GM21526 (cell line): Measurements from ENCODE around the gene KMT2D.

Experiments
- ATAC-seq: cut with Tn5 transposase; IDR thresholded peaks from one replicate; pipeline ENCODE4 v1.9.1; 2021; ENCODE audit warnings: moderate library complexity; ENCODE audit not compliant: unreplicated experiment, low FRiP score

Gene KMT2D

DNA sequence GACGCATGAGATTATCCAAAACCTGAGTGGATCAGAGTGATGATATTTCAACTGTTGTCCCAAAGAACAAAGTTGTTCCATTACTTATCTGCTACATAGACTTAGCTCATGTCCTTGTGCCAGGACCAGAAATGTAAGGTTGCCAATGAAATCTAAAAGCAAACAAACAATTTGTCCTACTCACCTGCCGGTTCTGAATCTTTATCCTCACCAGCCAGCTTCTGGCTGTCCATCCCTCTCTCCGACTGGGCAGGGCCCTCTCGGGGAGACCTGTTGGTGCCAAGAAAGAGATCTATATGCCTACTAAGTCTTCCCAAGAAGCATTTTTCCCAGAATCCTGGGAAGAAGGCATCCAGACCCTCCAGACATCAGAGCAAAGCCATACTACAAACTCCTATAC, 5.5 kb downstream of the KMT2D start:
- ATAC-seq = no peak

DNA sequence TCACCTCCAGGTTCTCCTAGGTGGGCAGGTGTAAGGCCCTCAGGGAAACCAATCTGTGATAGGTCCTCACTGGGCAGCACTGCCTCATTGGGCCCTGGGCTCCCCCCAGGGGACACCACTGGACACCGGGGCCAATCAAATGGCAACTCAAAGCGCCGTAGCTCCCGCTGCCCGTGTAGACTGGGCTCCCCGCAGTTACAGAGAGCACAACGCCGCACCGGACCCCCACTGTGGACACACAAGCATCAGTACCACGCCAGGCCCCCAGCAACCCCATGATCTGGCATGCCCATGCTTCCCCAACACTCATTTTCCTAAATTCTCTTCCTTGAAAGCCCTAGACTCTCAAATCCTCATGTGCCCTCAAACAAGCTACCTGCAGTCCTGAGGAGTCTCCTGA, 6.1 kb downstream of the KMT2D start:
- ATAC-seq = no peak

GRCh38 chr12:49054096-49054495, 6.5 kb downstream of the KMT2D start:
- ATAC-seq = no peak

- no peak for ATAC-seq
These were observed 8.0 kb downstream of the KMT2D start for GRCh38 chr12:49052451-49053208.

- no peak for ATAC-seq
These were observed 8.7 kb downstream of the KMT2D start for GRCh38 chr12:49051777-49052438.

DNA sequence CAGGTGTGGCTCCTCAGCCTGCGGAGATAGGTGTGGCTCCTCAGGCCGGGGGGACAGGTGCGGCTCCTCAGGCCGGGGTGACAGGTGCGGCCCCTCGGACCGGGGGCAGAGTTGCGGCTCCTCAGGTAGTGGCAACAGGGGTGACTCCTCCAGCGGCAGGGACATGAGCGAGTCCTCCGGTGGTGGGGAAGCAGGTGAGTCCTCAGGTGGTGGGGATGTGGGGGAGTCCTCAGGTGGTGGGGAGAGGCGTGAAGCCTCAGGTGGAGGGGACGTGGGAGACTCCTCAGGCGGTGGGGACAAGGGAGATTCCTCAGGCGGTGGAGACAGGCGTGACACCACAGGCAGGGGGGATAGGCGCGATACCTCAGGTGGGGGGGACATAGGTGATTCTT, 9.2 kb downstream of the KMT2D start:
- no peak for ATAC-seq

DNA sequence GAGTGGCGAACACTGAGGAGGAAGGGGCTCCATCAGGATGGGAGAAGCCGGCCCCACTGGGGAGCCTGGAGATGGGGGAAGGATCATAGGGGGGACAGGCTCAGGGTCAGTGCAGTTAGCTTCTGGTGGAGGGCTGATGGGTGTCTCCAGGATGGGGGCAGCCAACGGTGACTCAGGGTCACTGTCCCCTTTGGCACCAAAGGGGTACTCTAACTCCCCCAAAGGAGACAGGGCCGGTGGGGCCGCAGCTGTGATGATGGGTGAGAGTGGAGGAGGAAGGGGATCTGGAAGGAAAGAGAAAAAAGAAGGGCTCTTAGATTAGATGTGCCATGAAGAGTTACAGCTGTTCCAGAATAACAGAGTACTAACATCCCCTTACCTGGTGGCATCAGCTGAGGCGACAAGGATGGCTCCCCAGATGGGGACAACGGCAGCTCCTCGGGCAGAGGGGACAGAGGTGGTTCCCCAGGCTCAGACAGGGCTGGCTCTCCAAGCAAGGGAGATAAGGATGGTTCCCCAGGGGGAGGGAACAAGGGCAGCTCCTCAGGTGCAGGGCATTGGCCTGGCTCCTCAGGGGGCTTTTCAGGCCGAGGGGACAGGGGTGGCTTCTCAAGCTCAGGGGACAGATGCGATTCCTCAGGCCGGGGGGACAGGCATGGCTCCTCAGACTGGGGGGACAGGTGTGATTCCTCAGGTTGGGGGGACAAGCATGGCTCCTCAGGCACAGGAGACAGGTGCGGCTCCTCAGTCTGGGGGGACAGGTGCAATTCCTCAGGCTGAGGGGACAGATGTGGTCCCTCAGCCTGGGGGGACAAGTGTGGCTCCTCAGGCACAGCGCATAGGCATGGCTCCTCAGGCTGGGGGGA, 9.9 kb downstream of the KMT2D start:
- ATAC-seq = no peak

DNA sequence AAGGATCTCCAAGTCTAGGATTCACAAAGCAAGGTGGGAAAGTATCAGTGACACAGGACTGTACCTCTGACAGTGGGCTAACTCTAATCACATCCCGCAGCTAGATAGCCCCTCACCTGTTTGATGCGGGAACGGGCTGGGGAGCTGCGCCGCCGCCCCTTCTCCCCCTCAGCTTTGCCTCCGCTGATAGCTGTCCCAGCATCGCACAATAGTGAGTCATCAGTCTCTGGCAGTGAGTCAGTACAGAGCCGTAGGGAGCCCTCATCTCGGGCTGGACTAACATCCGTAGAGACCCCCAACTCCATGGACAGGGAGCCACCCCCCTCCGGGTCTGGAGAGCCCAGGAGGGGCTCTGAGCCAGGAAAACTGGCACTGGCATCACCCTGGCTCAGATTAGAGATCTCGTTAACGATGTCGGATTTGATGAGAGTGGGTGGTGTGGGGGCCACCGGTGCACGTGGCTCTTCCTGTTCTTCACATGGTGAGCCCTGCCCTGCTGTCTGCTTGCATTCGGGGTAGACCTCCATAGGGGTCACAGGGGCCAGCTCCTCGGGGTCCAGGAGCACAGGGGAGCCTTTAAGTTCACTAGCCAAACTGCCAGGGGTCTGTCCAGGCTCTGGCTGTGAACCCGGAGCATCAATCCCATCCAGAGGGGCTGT, 10.9 kb downstream of the KMT2D start:
- ATAC-seq = no peak

GRCh38 chr12:49048953-49049352, 11.6 kb downstream of the KMT2D start:
- ATAC-seq = no peak

- ATAC-seq = no peak
These were observed 14.3 kb downstream of the KMT2D start for GRCh38 chr12:49046129-49046895.

- ATAC-seq = no peak
These were observed 15.9 kb downstream of the KMT2D start for GRCh38 chr12:49044660-49045059.

DNA sequence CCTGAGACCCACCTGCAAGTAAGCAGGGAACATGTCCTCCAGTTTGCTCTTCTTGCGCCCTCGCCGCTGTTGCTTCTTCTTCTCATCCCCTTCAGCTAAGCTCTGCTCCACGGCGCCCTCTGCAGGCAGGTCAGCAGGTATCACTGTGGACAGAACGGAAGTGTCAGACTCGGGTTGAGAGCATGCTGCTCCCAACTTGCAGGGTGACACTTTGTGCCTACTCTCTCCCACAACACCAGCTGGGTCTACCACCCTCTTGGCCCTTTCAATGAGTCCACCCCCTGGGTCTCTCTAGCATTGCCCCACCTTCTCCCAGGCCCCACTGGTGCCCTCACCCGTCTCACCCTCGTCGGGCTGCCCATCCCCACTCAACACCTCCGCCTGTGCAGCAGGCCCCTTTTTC, 16.7 kb downstream of the KMT2D start:
- ATAC-seq = no peak

- ATAC-seq = no peak
These were observed 17.4 kb downstream of the KMT2D start for GRCh38 chr12:49043241-49043640.

DNA sequence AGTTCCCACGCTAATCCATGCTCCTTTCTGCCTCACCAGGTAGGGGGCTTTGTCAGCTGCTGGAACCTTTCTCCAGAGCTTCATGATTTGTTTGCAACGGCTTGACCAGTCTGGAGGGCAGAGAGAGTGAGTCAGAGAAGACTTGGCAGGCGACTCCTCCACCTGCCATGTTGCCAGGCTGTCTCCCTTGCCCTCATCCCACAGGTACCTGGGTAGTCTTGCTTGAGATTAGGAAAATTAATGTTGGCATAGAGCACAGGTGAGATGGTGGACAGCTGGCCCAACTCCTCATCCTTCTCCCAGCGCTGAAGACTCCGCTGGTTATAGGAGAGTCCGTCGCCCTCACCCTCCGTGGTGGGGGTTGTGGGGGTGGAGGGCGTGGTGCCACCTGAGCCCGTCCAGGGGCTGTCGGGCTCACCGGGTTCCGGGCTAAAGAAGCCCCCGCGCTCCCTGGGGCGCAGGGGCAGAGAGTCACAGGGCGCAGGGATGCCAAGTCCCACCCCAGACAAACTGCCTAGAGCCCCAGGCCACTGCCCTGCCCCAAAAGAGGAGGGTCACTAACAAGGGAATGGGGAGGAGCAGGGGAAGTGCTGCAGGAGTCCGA, 18.6 kb downstream of the KMT2D start:
- ATAC-seq = no peak

- no peak for ATAC-seq
These were observed 19.3 kb downstream of the KMT2D start for GRCh38 chr12:49041036-49041880.

DNA sequence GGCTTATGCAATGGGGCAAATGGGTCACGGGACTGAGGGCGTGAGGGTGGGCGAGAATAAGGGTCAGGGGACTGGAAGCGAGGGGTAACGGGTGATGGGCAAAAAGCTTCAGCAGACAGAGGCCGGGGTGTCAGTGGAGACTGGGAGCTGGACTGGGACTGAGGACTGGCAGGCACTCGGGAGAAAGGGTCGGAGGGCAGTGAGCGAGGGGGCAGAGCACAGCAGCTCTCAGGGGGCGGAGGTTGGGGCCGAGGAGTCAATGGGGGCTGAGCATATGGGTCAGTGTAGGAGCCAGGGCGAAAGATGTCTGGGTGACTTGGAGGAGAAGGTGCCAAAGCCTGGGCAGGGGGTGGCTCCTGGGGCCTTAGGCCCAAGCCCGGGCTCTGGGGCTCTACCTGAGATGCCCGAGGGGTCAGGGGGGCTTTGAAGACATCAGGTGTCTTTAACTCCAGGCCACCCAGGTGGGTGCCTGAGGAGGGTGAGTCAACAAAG, 20.2 kb downstream of the KMT2D start:
- ATAC-seq = no peak

GRCh38 chr12:49039421-49040363, 20.9 kb downstream of the KMT2D start:
- no peak for ATAC-seq
